HepG2 (cell line): Measurements from ENCODE around the gene IL1A. TPM values are rescaled to one million over a fixed set of nuclear protein-coding genes. Genes with fewer than 3 reads are reported as not detected.

Experiments
- ATM ChIP-seq: fragments of 450-650 bp; IDR thresholded peaks from 2 replicates; pipeline ENCODE4 v1.7.1; 2017; ENCODE audit warnings: mild to moderate bottlenecking, borderline replicate concordance
- CCDC6 ChIP-seq: sonication (generic); formaldehyde crosslinking; IDR thresholded peaks from 2 replicates; pipeline ENCODE4 v1.8.1; 2022; ENCODE audit warnings: mild to moderate bottlenecking, missing genetic modification reagents, moderate library complexity
- FOXA3 ChIP-seq: IDR thresholded peaks from 2 replicates; pipeline ENCODE4 v1.6.1; 2016; ENCODE audit warnings: missing genetic modification reagents, missing compliant biosample characterization
- HDAC2 ChIP-seq: sonication (generic); formaldehyde crosslinking; IDR thresholded peaks from 2 replicates; pipeline ENCODE4 v1.4.0; 2020; ENCODE audit warnings: missing genetic modification reagents
- MYC ChIP-seq: sonication (generic); formaldehyde crosslinking; IDR thresholded peaks from 2 replicates; pipeline ENCODE4 v1.9.0; 2021; ENCODE audit warnings: missing genetic modification reagents, borderline replicate concordance
- NAIF1 ChIP-seq: sonication (generic); formaldehyde crosslinking; IDR thresholded peaks from 2 replicates; pipeline ENCODE4 v1.5.0; 2020; ENCODE audit warnings: mild to moderate bottlenecking, missing genetic modification reagents, borderline replicate concordance
- POLR2A ChIP-seq, 2 experiments: IDR thresholded peaks; 2 replicates each; pipeline ENCODE4 v1.6.1; 2011; ENCODE audit warnings: low read depth in 2 of 2, low read length in 2 of 2, mild to moderate bottlenecking in 1 of 2, moderate library complexity in 1 of 2; ENCODE audit not compliant: insufficient read depth in 1 of 2
- POLR2AphosphoS2 ChIP-seq: IDR thresholded peaks from 2 replicates; pipeline ENCODE4 v1.6.1; 2011; ENCODE audit warnings: low read depth, low read length, improper control_type of control experiment
- POLR2AphosphoS5 ChIP-seq: IDR thresholded peaks from 2 replicates; pipeline ENCODE4 v1.6.1; 2012; ENCODE audit warnings: low read depth, low read length
- SP140L ChIP-seq: sonication (generic); formaldehyde crosslinking; IDR thresholded peaks from 2 replicates; pipeline ENCODE4 v1.4.0; 2020; ENCODE audit warnings: missing genetic modification reagents, borderline replicate concordance
- THAP11 ChIP-seq: IDR thresholded peaks from 2 replicates; pipeline ENCODE4 v1.6.1; 2016; ENCODE audit warnings: missing biosample characterization, missing genetic modification reagents
- ZNF230 ChIP-seq: sonication (generic); formaldehyde crosslinking; IDR thresholded peaks from 2 replicates; pipeline ENCODE4 v1.4.0; 2020; ENCODE audit warnings: mild to moderate bottlenecking, missing genetic modification reagents
- ZNF292 ChIP-seq: sonication (generic); formaldehyde crosslinking; IDR thresholded peaks from 2 replicates; pipeline ENCODE4 v1.8.1; 2022; ENCODE audit warnings: mild to moderate bottlenecking, low read depth, missing genetic modification reagents, borderline replicate concordance
- ZNF546 ChIP-seq: sonication (generic); formaldehyde crosslinking; conservative IDR thresholded peaks from 2 replicates; pipeline ENCODE4 v1.8.1; 2023; ENCODE audit warnings: mild to moderate bottlenecking, missing genetic modification reagents
- ZNF841 ChIP-seq: sonication (generic); formaldehyde crosslinking; IDR thresholded peaks from 2 replicates; pipeline ENCODE4 v1.8.1; 2023; ENCODE audit warnings: missing genetic modification reagents, borderline replicate concordance
- polyA plus RNA-seq, 8 experiments: library from polyadenylated mRNA; depleted of rRNA in 3 of 8; stranded (reverse) in 7 of 8; unstranded in 1 of 8; fragments of >200 nt; fragmentation: Illumina TruSeq in 4 of 8; extraction: Trizol in 4 of 8; gene quantifications; 2 replicates each; pipeline versions ENCODE4 v1.2.1 to v1.2.3, GENCODE V29; 2011 to 2016; ENCODE audit warnings: low read depth in 4 of 8, missing spikeins in 1 of 8, mixed read lengths in 1 of 8; ENCODE audit not compliant: insufficient read depth in 1 of 8
- total RNA-seq, 5 experiments: library from RNA; depleted of rRNA; stranded (reverse); fragments of >200 nt; fragmentation: Illumina TruSeq; extraction: Trizol; gene quantifications; 2 replicates each; pipeline ENCODE4 v1.2.3, GENCODE V29; 2016; ENCODE audit warnings: low read depth in 1 of 5
- TF ChIP-seq, protein P1 (sequence below): sonication (generic); formaldehyde crosslinking; IDR thresholded peaks from 2 replicates; pipeline ENCODE4 v1.8.0; 2022; ENCODE audit warnings: missing genetic modification reagents, mild to moderate bottlenecking, borderline replicate concordance
- TF ChIP-seq, protein P2 (sequence below): IDR thresholded peaks from 2 replicates; pipeline ENCODE4 v1.6.1; 2016; ENCODE audit warnings: control low read depth
- TF ChIP-seq, protein P3 (sequence below): sonication (generic); formaldehyde crosslinking; IDR thresholded peaks from 2 replicates; pipeline ENCODE4 v1.9.0; 2021; ENCODE audit warnings: mild to moderate bottlenecking, missing genetic modification reagents
- TF ChIP-seq, protein P4 (sequence below): sonication (generic); formaldehyde crosslinking; IDR thresholded peaks from 2 replicates; pipeline ENCODE4 v1.5.0; 2020; ENCODE audit warnings: missing genetic modification reagents

IL1A gene
- total and polyA plus RNA-seq, 2 of the 13 experiments (the other 11 are each of a cell fraction or from before 2014, with no cell fraction given) = not detected

DNA sequence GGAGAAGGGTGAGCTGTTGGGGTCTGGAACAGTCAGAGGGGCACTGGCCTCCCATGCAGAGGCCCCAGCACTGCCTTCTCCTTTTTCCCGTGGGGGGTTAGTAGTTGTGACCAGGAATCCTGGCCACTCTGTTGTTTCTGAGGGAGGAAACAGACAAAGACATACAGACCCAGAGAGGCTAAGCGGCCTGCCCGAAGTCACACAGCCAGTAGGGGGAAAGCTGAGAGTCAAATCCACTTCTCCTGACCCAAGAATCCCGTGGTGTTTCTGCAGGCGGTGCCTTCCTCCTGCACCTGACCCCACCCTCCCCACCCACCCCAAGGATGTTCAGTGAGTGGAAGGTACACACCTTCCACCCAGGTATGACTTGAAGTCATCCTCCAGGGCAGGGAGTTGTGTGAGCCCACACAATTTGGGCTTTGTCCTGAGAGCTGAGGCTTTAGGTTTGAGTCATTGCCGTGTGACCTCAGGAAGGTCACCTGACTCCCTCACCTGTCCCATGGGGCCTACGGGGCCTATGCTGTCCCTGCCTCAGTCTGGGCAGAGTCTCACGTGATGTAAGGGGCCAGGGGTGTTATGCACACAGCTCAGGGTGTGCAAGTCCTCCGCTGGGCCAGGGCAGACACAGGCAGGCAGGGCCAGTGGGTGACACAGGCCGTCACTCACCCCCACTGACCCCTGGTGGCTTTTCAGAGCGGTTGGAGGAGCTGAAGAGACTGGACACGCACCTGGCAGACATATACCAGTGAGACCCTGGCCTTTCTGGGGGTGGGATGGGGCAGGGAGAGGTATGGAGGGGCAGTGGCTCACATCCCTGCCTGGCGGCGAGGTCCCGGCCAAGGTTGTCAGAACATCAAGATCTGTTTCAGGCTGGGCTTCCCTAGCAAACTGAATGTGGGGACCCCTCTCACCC is 58.5 kb downstream of the IL1A start (continued):
- TF ChIP-seq THAP11 (CRISPR knock-in tag) (no peak), ZNF230 (no peak), HDAC2 (CRISPR knock-in tag) (peak; percentile 16; the same call in 1 of the 2 replicates), MYC (CRISPR knock-in tag) (peak; percentile 14; the same call in 1 of the 2 replicates), NAIF1 (no peak), ZNF841 (CRISPR knock-in tag) (no peak), ZNF292 (CRISPR knock-in tag) (no peak), CCDC6 (CRISPR knock-in tag) (no peak), SP140L (CRISPR knock-in tag) (no peak), FOXA3 (CRISPR knock-in tag) (peak; percentile 36; the same call in 1 of the 2 replicates), POLR2AphosphoS5 (no peak), POLR2A (IDR thresholded peaks at IDR 0.05; ENCODE audit: insufficient read depth in 1 of 2, low read depth in 2 of 2, low read length in 2 of 2) (peak in 1 of 2 experiments; percentile 64; a peak in 2 of 4 replicates), ZNF546 (CRISPR knock-in tag) (no peak), POLR2AphosphoS2 (no peak), ATM (no peak)
- TF ChIP-seq, protein P1, sequence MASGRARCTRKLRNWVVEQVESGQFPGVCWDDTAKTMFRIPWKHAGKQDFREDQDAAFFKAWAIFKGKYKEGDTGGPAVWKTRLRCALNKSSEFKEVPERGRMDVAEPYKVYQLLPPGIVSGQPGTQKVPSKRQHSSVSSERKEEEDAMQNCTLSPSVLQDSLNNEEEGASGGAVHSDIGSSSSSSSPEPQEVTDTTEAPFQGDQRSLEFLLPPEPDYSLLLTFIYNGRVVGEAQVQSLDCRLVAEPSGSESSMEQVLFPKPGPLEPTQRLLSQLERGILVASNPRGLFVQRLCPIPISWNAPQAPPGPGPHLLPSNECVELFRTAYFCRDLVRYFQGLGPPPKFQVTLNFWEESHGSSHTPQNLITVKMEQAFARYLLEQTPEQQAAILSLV = peak; percentile 17; the same call in 1 of the 2 replicates
- TF ChIP-seq, protein P2, sequence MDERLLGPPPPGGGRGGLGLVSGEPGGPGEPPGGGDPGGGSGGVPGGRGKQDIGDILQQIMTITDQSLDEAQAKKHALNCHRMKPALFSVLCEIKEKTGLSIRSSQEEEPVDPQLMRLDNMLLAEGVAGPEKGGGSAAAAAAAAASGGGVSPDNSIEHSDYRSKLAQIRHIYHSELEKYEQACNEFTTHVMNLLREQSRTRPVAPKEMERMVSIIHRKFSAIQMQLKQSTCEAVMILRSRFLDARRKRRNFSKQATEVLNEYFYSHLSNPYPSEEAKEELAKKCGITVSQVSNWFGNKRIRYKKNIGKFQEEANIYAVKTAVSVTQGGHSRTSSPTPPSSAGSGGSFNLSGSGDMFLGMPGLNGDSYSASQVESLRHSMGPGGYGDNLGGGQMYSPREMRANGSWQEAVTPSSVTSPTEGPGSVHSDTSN (CRISPR knock-in tag) = no peak
- TF ChIP-seq, protein P3, sequence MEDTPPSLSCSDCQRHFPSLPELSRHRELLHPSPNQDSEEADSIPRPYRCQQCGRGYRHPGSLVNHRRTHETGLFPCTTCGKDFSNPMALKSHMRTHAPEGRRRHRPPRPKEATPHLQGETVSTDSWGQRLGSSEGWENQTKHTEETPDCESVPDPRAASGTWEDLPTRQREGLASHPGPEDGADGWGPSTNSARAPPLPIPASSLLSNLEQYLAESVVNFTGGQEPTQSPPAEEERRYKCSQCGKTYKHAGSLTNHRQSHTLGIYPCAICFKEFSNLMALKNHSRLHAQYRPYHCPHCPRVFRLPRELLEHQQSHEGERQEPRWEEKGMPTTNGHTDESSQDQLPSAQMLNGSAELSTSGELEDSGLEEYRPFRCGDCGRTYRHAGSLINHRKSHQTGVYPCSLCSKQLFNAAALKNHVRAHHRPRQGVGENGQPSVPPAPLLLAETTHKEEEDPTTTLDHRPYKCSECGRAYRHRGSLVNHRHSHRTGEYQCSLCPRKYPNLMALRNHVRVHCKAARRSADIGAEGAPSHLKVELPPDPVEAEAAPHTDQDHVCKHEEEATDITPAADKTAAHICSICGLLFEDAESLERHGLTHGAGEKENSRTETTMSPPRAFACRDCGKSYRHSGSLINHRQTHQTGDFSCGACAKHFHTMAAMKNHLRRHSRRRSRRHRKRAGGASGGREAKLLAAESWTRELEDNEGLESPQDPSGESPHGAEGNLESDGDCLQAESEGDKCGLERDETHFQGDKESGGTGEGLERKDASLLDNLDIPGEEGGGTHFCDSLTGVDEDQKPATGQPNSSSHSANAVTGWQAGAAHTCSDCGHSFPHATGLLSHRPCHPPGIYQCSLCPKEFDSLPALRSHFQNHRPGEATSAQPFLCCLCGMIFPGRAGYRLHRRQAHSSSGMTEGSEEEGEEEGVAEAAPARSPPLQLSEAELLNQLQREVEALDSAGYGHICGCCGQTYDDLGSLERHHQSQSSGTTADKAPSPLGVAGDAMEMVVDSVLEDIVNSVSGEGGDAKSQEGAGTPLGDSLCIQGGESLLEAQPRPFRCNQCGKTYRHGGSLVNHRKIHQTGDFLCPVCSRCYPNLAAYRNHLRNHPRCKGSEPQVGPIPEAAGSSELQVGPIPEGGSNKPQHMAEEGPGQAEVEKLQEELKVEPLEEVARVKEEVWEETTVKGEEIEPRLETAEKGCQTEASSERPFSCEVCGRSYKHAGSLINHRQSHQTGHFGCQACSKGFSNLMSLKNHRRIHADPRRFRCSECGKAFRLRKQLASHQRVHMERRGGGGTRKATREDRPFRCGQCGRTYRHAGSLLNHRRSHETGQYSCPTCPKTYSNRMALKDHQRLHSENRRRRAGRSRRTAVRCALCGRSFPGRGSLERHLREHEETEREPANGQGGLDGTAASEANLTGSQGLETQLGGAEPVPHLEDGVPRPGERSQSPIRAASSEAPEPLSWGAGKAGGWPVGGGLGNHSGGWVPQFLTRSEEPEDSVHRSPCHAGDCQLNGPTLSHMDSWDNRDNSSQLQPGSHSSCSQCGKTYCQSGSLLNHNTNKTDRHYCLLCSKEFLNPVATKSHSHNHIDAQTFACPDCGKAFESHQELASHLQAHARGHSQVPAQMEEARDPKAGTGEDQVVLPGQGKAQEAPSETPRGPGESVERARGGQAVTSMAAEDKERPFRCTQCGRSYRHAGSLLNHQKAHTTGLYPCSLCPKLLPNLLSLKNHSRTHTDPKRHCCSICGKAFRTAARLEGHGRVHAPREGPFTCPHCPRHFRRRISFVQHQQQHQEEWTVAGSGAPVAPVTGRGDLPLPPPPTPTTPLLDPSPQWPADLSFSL = no peak
- TF ChIP-seq, protein P4, sequence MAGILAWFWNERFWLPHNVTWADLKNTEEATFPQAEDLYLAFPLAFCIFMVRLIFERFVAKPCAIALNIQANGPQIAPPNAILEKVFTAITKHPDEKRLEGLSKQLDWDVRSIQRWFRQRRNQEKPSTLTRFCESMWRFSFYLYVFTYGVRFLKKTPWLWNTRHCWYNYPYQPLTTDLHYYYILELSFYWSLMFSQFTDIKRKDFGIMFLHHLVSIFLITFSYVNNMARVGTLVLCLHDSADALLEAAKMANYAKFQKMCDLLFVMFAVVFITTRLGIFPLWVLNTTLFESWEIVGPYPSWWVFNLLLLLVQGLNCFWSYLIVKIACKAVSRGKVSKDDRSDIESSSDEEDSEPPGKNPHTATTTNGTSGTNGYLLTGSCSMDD (CRISPR knock-in tag) = no peak
